AG04449 (cell line): ENCODE results near the gene RCBTB1.

ENCODE experiments used
- CTCF ChIA-PET: fragments of 350-600 bp; formaldehyde crosslinking; extraction: SDS; loops from one replicate; lab custom pipeline; 2021; ENCODE audit warnings: antibody characterized with exemption; lab: Yijun Ruan, JAX
- POLR2A ChIA-PET: fragments of 400-600, 350-600 bp; formaldehyde crosslinking; extraction: SDS; loops from one replicate; lab custom pipeline; 2020; ENCODE audit warnings: antibody characterized with exemption, inconsistent platforms; lab: Yijun Ruan, JAX
- DNase-seq: peaks from one replicate; pipeline ENCODE4 v3.0.0-alpha.2; 2010; ENCODE audit warnings: low read depth, low spot score
- H3K4me3 ChIP-seq: 2 replicates; pipeline ENCODE4 v1.5.1; 2011; ENCODE audit warnings: low read depth, mild to moderate bottlenecking, control low read depth, low read length
- TF ChIP-seq, protein P1 (sequence below): IDR thresholded peaks from one replicate; pipeline ENCODE4 v1.5.1; 2011; ENCODE audit warnings: mild to moderate bottlenecking, moderate library complexity, low read length, control low read depth, inconsistent platforms; ENCODE audit not compliant: insufficient read depth; ENCODE audit errors: missing control alignments

Gene RCBTB1

DNA sequence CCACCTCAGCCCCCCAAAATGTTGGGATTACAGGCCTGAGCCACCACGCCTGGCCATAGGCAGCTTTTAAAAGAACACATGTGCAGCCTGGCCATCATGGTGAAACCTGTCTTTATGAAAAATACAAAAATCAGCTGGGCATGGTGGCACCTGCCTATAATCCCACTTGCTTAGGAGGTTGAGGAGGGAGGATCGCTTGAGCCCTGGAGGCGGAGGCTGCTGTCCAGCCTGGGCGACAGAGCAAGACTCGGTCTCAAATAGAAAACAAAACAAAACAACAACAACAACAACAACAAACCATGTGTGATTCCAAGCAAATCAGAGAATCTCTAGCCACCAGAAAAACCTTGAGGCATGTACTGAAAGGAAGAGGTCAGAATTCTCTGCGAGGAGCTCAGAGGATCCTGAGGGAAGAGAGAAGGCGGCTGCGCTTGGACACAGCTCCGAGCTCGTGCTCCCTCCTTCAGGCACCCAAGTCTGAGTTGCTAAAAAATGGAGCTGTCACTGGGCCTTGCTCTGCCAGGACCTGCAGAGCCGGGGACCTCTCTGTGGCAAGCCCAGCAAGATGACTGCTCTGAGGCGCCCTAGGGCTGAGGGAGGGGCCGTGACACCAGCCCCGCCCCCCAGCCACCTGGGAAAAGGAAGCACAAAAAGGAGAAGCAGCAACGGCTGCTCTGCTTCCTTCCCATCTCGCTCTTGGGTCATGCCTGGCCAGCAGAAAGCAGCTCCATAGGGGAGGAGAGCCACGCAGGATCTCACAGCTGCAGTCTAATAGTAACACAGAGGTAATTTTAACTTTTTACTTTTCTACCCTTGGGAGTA lies 42.7 kb upstream of the RCBTB1 start, which contains the start of gene ARL11:
Gene ARL11 (plus strand): TSS at position 677 of the 822 bp plus-strand sequence. CDS start 1,941 bp downstream, outside the sequence.
- H3K4me3 ChIP-seq, result no peak within 1 kb of the TSS
- ChIA-PET POLR2A (no interaction called here), CTCF (no interaction called here)
- TF ChIP-seq, protein P1, sequence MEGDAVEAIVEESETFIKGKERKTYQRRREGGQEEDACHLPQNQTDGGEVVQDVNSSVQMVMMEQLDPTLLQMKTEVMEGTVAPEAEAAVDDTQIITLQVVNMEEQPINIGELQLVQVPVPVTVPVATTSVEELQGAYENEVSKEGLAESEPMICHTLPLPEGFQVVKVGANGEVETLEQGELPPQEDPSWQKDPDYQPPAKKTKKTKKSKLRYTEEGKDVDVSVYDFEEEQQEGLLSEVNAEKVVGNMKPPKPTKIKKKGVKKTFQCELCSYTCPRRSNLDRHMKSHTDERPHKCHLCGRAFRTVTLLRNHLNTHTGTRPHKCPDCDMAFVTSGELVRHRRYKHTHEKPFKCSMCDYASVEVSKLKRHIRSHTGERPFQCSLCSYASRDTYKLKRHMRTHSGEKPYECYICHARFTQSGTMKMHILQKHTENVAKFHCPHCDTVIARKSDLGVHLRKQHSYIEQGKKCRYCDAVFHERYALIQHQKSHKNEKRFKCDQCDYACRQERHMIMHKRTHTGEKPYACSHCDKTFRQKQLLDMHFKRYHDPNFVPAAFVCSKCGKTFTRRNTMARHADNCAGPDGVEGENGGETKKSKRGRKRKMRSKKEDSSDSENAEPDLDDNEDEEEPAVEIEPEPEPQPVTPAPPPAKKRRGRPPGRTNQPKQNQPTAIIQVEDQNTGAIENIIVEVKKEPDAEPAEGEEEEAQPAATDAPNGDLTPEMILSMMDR, result no peak
- DNase-seq, result no peak

DNA sequence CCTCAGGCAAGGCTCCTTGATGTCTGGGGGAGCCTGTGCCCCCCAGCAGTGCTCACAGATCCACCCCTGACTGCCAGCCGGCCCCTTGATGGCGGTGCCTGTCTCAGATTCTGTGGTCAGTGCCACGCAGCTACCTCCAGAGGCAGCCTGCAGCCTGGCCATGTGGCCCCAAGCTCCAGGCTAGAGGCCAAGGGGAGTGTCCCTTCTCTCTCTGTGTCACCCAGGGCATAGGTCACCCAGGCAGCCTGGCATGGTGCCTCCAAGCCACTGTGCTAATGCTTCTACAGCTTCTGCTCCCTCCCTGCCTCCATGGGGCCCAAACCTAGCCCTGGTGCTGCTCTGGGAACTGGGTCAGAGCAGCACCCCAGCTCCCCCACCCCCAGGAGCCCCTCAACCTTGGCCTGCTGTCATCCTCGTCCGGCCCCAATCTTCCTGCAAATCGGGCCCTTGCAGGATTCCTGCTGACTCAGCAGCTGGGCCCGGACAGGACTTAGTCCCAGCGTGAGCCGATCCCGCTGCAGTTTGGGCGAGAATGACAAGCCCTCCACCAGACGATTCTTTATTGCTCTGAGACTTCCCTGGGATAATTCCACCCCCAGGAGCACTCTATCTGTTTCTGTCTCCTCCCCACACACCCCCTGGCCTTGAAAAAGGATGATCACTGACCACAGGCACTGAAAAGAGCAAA lies 40.2 kb upstream of the RCBTB1 start:
- ChIA-PET POLR2A (no interaction called here), CTCF (no interaction called here)
- no peak overlapping the region for H3K4me3 ChIP-seq
- TF ChIP-seq, protein P1, result no peak
- DNase-seq, result no peak

DNA sequence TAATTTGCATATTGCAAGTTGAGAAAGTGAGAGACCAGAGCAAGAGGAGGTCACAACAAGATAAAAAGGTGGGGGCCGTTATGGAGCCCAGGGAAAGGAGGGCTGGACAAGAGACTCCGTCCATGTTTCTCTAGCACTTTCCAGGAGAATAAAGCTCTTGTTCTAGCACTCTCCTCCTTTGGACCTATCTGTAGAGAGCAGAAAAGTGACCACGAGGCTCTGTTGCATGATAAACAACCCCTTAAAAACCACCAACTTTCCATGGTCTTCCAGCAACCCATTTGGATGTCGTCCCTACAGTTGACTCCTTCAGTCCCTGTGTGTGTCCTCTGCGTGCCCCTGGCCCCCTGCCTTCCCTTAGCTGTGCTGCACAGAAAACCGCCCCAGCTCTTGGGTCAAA lies 38.9 kb upstream of the RCBTB1 start:
- no peak for DNase-seq
- CTCF ChIA-PET, result no interaction called here
- H3K4me3 ChIP-seq, result no peak overlapping the region
- POLR2A ChIA-PET, result no interaction called here
- TF ChIP-seq, protein P1, result no peak

DNA sequence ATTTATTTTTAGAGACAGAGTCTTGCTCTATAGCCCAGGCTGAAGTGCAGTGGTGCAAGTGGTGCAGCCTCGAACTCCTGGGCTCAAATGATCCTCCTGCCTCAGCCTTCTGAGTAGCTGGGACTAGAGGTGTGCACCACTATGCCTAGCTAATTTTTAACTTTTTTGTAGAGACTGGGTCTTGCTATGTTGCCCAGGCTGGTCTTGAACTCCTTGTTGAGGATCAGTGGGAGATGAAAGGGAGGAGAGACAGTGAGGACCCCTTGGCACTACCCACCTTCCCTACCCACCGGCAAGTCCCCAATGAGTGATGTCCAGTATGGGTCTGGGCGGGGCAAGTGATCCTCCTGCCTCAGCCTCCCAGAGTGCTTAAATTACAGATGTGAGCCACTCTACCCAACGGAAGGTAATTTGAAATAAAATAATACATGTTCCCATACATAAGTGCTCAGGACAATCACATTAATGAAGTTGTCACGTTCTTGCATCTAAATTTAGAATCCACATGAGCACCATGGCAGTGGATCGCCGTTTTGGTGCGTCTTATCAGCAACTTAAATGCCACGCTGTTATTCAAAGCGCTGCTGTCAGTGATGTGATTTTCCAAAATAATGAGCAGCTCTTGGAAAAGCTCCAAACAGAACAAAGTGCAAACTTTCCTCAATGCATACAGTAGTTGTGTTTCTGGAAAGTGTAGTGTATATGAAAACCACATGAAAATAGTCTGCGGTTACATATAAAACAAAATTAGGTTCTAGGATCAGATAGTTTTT lies 37.0 kb upstream of the RCBTB1 start:
- H3K4me3 ChIP-seq, result no peak overlapping the region
- ChIA-PET POLR2A (no interaction called here), CTCF (no interaction called here)
- no peak for DNase-seq
- TF ChIP-seq, protein P1, result no peak

DNA sequence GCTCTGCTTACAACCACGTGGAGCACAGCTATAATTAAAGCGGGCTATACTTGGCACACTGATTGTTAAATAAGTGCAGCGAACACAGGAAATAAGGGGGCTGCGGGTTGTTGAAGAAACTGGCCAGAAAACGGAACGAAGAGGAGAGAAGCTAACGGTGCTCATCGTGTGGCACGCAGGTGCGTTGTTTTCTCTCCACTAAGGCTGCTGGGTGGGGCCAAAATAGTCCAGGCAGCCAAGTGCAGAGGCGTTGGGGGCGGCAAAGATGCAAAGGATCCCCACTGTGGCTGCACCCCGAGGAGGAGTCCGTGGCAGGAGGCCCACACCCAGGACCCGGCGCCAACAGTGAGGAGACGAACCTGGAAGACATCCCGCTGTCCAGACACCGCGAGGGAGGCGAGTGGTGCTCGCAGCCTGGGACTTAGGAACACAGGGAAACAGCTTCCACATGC lies 34.8 kb upstream of the RCBTB1 start:
- TF ChIP-seq, protein P1, result no peak
- no peak for DNase-seq
- CTCF ChIA-PET, result interaction anchor here (1.1 kb wide), 1 partner anchor 176 kb away, joined by 3 read pairs; no protein-coding TSS in a partner anchor
- no peak overlapping the region for H3K4me3 ChIP-seq
- POLR2A ChIA-PET, result no interaction called here
